ENCODE data around the gene TAAR8. TPM values are rescaled to one million over a fixed set of nuclear protein-coding genes. Genes with fewer than 3 reads are reported as not detected.

The TAAR8 gene
- polyA plus RNA-seq, 1 donor (not counting 4 experiments of a cell fraction or from before 2014, with no cell fraction given) = not detected

GRCh38 chr6:132515386-132515785, 37.1 kb upstream of the TAAR8 start:
- H3K79me2 ChIP-seq (ENCODE audit: control insufficient read depth, insufficient read depth, low read length) = peaks cover 21% of the 10 kb centered on the region
- H3K4me2 ChIP-seq (ENCODE audit: control insufficient read depth, extremely low read depth, insufficient read depth, low read depth, low read length) = no peak overlapping the region
- no peak for TF ChIP-seq EZH2 (IDR thresholded peaks at IDR 0.05; ENCODE audit: low read length)
- TF ChIP-seq, protein P1, sequence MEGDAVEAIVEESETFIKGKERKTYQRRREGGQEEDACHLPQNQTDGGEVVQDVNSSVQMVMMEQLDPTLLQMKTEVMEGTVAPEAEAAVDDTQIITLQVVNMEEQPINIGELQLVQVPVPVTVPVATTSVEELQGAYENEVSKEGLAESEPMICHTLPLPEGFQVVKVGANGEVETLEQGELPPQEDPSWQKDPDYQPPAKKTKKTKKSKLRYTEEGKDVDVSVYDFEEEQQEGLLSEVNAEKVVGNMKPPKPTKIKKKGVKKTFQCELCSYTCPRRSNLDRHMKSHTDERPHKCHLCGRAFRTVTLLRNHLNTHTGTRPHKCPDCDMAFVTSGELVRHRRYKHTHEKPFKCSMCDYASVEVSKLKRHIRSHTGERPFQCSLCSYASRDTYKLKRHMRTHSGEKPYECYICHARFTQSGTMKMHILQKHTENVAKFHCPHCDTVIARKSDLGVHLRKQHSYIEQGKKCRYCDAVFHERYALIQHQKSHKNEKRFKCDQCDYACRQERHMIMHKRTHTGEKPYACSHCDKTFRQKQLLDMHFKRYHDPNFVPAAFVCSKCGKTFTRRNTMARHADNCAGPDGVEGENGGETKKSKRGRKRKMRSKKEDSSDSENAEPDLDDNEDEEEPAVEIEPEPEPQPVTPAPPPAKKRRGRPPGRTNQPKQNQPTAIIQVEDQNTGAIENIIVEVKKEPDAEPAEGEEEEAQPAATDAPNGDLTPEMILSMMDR (optimal IDR thresholded peaks at IDR 0.05 in 1 of 3, IDR thresholded peaks at IDR 0.05 in 1 of 3, conservative IDR thresholded peaks at IDR 0.05 in 1 of 3; ENCODE audit: extremely low read depth in 1 of 3, insufficient read depth in 2 of 3, low read length in 3 of 3) = no peak
- dilution Hi-C loops (cut with MboI; ENCODE audit: extremely low pct_ligation_motif_present, low sequenced_read_pairs) = no loop called here
- no peaks in the 10 kb centered on the region for H3K9me1 ChIP-seq (ENCODE audit: control insufficient read depth, extremely low read depth, insufficient read depth, low read length)
- no peak overlapping the region for H3K27ac ChIP-seq (ENCODE audit: control insufficient read depth, insufficient read depth, low read length)
- no peaks in the 10 kb centered on the region for H4K20me1 ChIP-seq (ENCODE audit: control insufficient read depth, extremely low read depth, insufficient read depth, low read length)
- no peak overlapping the region for H3K4me3 ChIP-seq (ENCODE audit: control insufficient read depth in 2 of 3, extremely low read depth in 1 of 3, insufficient read depth in 2 of 3, low read depth in 1 of 3, low read length in 3 of 3)
- no peak overlapping the region for H2AFZ ChIP-seq (ENCODE audit: control insufficient read depth, low read length)
- H3K36me3 ChIP-seq (ENCODE audit: control insufficient read depth in 2 of 2, extremely low read depth in 1 of 2, insufficient read depth in 2 of 2, low read length in 2 of 2) = no peaks in the 10 kb centered on the region
- no peaks in the 10 kb centered on the region for H3K27me3 ChIP-seq (ENCODE audit: control insufficient read depth, extremely low read depth, insufficient read depth, low read length)
- no peak overlapping the region for H3K9ac ChIP-seq (ENCODE audit: control insufficient read depth, extremely low read depth, insufficient read depth, low read length)
- no peak for DNase-seq (ENCODE audit: low read depth, low spot score)
- H3K4me1 ChIP-seq (ENCODE audit: control insufficient read depth, extremely low read depth, insufficient read depth, low read length) = peaks cover 13% of the 10 kb centered on the region
- no peak for FAIRE-seq
- no peaks in the 10 kb centered on the region for H3K9me3 ChIP-seq (ENCODE audit: control insufficient read depth, low read depth, low read length)

DNA sequence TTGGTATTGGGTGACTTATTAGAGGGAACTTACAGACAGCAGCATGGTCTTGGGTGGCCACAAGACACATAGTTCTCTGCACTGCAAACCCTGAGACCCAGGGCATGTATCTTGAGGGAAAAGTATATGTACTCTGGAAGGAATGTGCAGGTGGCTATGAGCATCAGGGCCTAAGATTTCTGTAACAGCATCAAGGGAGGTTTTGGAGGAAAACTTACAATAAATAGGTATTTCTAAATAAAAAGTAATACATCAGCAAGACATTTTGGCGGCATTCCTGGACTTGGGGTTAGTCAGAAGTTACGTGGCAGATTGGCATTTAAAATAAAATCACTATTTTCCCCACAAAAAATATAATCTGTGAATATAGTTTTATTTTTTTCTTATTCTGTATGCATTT, 31.5 kb upstream of the TAAR8 start:
- no peak overlapping the region for H3K27ac ChIP-seq (ENCODE audit: control insufficient read depth, insufficient read depth, low read length)
- H3K27me3 ChIP-seq (ENCODE audit: control insufficient read depth, extremely low read depth, insufficient read depth, low read length) = no peaks in the 10 kb centered on the region
- FAIRE-seq (no peak), DNase-seq (ENCODE audit: low read depth, low spot score) (no peak)
- no peaks in the 10 kb centered on the region for H3K9me1 ChIP-seq (ENCODE audit: control insufficient read depth, extremely low read depth, insufficient read depth, low read length)
- H3K36me3 ChIP-seq (ENCODE audit: control insufficient read depth in 2 of 2, extremely low read depth in 1 of 2, insufficient read depth in 2 of 2, low read length in 2 of 2) = no peaks in the 10 kb centered on the region
- no peak overlapping the region for H3K4me3 ChIP-seq (ENCODE audit: control insufficient read depth in 2 of 3, extremely low read depth in 1 of 3, insufficient read depth in 2 of 3, low read depth in 1 of 3, low read length in 3 of 3)
- no peak overlapping the region for H2AFZ ChIP-seq (ENCODE audit: control insufficient read depth, low read length)
- H3K4me2 ChIP-seq (ENCODE audit: control insufficient read depth, extremely low read depth, insufficient read depth, low read depth, low read length) = no peak overlapping the region
- H4K20me1 ChIP-seq (ENCODE audit: control insufficient read depth, extremely low read depth, insufficient read depth, low read length) = no peaks in the 10 kb centered on the region
- TF ChIP-seq, protein P1 (optimal IDR thresholded peaks at IDR 0.05 in 1 of 3, IDR thresholded peaks at IDR 0.05 in 1 of 3, conservative IDR thresholded peaks at IDR 0.05 in 1 of 3; ENCODE audit: extremely low read depth in 1 of 3, insufficient read depth in 2 of 3, low read length in 3 of 3) = no peak
- TF ChIP-seq EZH2 (IDR thresholded peaks at IDR 0.05; ENCODE audit: low read length) = no peak
- dilution Hi-C loops (cut with MboI; ENCODE audit: extremely low pct_ligation_motif_present, low sequenced_read_pairs) = loop anchor here (10.0 kb wide), 1 partner anchor 244 kb away; no protein-coding TSS in a partner anchor
- H3K9me3 ChIP-seq (ENCODE audit: control insufficient read depth, low read depth, low read length) = no peaks in the 10 kb centered on the region
- no peaks in the 10 kb centered on the region for H3K4me1 ChIP-seq (ENCODE audit: control insufficient read depth, extremely low read depth, insufficient read depth, low read length)
- H3K9ac ChIP-seq (ENCODE audit: control insufficient read depth, extremely low read depth, insufficient read depth, low read length) = no peak overlapping the region
- H3K79me2 ChIP-seq (ENCODE audit: control insufficient read depth, insufficient read depth, low read length) = no peaks in the 10 kb centered on the region

Measured in keratinocyte (primary cell).